NCI-H187 treated with DMSO at 0.1 percent for 48 hours (cell line): ENCODE data around the gene EGFL6.
A peak's percentile ranks its signal among the peaks of the same experiment; 100 is the strongest.
"Not testable (repeated sequence)": the region's sequence is repeated elsewhere in the genome, so short reads cannot be mapped to it uniquely, and the experiment has no call there.

Source experiments
- DNase-seq: peaks from one replicate; lab custom pipeline; 2025; lab: John Stamatoyannopoulos, UW

Gene EGFL6

DNA sequence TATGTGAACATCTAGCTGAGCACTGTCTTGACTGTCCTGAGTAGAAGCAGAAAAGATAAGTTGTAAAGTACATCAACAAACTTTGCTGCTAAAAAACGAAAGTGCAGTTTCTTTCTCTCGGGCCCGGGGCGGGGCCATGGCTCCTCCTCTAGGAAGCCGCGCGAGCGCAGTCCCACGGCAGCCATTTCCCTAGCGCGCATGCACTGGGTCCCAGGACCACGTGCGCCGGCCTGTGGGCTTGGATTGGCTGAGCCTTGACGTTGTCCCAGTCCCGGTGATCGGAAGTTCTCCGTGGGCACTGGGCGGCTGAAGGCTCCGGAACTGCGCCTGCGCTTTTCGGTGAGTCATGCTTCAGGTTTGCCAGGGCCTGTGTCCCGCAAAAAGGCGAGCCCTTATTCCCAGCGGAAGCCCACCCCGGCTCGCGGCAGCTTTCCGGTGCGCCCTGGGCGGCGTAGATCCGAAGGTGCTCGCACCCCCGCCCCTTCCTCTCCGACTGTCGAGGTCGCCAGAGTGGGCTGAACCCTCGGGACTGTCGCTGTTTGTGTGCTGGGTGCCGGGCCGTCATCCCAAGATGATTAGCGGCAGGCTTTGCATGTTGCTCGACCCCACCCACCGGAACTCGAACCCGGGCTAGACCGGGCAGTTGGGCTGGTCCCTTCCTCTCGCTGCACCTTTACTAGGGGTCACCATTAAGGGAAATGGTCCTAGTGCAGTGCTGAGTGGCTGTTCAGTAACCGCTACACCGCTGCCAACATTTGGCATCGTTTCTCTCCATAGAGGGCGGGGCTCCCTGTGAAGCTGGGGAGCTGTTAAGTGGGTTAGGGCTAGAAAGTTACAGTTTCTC, 83.7 kb downstream of the EGFL6 start, which contains the start of gene TCEANC:
Gene TCEANC, plus strand, starts transcription at position 292 of the 844 bp plus-strand sequence. CDS start 9,368 bp downstream, outside the sequence.
- peak; percentile 37 for DNase-seq

DNA sequence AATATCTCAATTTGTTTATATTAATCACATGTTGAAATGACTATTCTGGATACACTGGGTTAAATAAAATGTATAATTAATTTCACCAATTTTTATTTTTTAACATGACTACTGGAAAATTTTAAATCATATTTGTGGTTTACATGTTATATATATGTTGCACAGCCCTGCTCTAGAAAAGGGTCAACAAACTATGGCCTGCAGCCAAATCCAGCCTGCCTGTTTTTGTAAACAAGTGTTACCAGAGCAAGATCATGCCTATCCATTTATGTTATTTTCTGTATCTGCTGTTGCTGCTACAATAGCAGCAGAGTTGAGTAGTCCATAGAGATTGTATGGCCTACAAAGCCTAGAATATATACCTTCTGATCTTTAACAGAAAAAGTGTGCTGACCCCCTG, 84.7 kb downstream of the EGFL6 start:
- DNase-seq = no peak

- DNase-seq = no peak
These were observed 86.3 kb downstream of the EGFL6 start for GRCh38 chrX:13655674-13656073.

GRCh38 chrX:13658602-13659001, 89.2 kb downstream of the EGFL6 start:
- no peak for DNase-seq

DNA sequence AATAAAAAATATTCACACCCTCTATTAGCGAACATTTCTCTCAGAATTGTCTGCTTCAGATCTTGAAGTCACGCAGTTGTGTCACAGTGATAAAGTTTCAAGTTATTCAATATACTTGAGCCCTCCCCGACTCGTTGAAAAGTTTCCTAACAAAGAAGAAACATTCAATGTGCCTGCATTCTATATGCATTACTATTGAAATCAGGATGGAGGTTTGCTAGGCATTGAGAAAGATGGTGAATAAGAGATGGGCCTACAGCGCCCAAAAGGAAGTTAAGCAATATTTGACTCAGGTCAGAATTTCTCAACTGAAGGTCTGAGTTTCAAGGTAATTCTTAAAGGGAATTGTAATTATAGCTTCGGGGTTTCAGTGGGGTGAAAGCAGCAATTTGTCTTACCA, 89.7 kb downstream of the EGFL6 start:
- no peak for DNase-seq

DNA sequence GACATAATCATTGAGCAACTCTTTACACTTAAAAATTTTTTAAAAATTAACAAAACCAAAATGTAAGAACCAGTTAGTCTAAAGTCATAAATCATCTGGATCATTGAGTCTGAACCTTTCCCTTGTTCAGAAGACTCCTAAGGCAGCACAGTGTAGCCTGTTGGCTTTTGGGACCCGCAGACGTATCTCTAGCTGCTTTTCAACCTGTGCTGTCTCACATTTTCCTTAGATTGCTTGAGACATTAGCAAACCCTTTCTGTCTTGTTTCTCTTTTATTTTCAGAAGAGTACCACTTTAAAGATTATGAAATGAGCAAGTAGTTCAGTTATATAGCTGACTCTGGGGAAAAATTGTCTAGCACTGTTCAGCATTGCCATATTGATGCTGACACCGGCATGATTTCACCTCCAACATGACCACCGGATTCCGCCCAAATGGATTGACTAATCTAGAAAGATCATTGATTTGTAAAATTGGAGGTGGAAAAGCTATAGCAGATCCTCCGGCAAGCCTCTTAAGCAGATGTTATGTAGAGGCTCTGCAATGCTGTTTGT, 92.4 kb downstream of the EGFL6 start:
- DNase-seq = no peak

DNA sequence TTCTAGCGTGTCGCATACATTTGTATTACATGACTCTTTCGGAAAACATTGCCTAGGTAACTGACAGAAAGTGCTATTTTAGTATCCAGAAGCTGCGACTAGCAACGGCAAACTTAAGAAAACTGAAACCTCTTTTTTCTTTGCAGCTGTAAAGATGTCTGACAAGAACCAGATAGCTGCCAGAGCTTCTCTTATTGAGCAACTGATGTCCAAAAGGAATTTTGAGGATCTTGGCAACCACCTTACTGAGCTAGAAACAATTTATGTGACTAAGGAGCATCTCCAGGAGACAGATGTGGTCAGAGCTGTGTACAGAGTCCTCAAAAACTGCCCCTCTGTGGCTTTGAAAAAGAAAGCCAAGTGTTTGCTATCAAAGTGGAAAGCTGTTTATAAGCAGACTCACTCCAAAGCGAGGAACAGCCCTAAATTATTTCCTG, 93.0 kb downstream of the EGFL6 start:
- DNase-seq = no peak

- DNase-seq = no peak
These were observed 94.6 kb downstream of the EGFL6 start for GRCh38 chrX:13664020-13664419.

DNA sequence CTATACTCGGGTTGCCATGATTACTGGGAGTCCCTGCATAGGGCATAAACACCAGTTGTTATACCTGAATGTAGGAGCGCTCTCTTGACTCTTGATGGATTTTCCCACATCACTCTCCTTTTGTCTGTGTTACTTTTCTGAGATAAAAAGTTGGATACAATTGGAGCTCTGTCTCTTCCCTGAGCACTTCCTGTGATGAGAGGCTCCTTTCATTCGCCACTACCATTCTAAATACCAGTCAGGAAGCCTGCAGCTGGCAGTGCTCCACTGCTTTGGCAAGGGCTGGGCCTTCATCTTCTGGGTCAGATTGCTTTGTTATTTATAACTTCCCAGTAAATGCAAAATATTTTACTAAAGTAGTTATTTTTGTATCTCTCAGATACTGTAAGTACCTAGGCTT, 97.4 kb downstream of the EGFL6 start:
- no peak for DNase-seq

GRCh38 chrX:13667919-13668318, 98.5 kb downstream of the EGFL6 start:
- no peak for DNase-seq

GRCh38 chrX:13669246-13669737, 99.9 kb downstream of the EGFL6 start:
- DNase-seq = no peak

DNA sequence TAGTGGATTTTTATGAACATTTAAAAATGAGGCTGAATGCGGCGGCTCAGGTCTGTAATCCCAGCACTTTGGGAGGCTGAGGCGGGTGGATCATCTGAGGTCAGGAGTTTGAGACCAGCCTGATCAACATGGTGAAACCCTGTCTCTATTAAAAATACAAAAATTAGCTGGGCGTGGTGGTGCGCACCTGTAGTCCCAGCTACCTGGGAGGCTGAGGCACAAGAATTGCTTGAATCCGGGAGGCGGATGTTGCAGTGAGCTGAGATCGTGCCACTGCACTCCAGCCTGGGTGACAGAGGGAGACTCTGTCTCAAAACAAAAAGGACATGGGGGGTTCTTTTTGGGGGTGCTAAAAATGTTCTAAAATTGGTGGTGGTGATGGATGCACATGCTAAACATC, 100.4 kb downstream of the EGFL6 start:
- not testable (repeated sequence) for DNase-seq

GRCh38 chrX:13670197-13670596, 100.8 kb downstream of the EGFL6 start:
- no peak for DNase-seq

- no peak for DNase-seq
These were observed 103.6 kb downstream of the EGFL6 start for GRCh38 chrX:13673016-13673415.

GRCh38 chrX:13676885-13677284, 107.5 kb downstream of the EGFL6 start:
- DNase-seq = no peak

- not testable (repeated sequence) for DNase-seq
These were observed 110.3 kb downstream of the EGFL6 start for GRCh38 chrX:13679700-13680099.

DNA sequence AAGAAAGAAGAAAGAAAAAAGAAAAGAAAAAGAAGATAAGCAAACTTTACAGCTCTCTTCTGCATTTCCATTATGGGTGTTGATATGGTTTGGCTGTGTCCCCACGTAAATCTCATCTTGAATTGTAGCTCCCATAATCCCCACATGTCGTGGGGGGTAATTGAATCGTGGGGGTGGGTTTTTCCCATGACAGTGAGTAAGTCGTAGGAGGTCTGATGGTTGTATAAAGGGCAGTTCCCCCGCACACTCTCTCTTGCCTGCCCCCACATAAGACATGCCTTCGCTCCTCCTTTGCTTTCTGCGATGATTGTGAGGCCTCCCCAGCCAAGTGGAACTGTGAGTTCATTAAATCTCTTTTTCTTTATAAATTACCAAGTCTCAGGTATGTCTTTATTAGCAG, 112.2 kb downstream of the EGFL6 start:
- no peak for DNase-seq
